NCI-H146 (cell line): ENCODE results near the gene DDIT4L.
"Not testable (repeated sequence)": the region's sequence is repeated elsewhere in the genome, so short reads cannot be mapped to it uniquely, and the experiment has no call there.

ENCODE experiments used
- DNase-seq: peaks from one replicate; lab custom pipeline; 2025; lab: John Stamatoyannopoulos, UW

Gene DDIT4L

GRCh38 chr4:100166297-100167039 lies 23.8 kb downstream of the DDIT4L start:
- no peak for DNase-seq

GRCh38 chr4:100165809-100166208 lies 24.5 kb downstream of the DDIT4L start:
- no peak for DNase-seq

GRCh38 chr4:100164808-100165760 lies 25.2 kb downstream of the DDIT4L start:
- no peak for DNase-seq

GRCh38 chr4:100162027-100162685 lies 28.1 kb downstream of the DDIT4L start:
- no peak for DNase-seq

- DNase-seq: no peak
These were observed 41.1 kb downstream of the DDIT4L start for GRCh38 chr4:100149190-100149589.

GRCh38 chr4:100147684-100148083 lies 42.6 kb downstream of the DDIT4L start:
- no peak for DNase-seq

GRCh38 chr4:100147198-100147597 lies 43.1 kb downstream of the DDIT4L start:
- DNase-seq: no peak

- no peak for DNase-seq
These were observed 43.5 kb downstream of the DDIT4L start for GRCh38 chr4:100146756-100147155.

GRCh38 chr4:100137320-100137719 lies 52.9 kb downstream of the DDIT4L start:
- DNase-seq: not testable (repeated sequence)
